GM23338 (cell line): Measurements from ENCODE around the gene PPP1CB.

ENCODE experiments used
- JUNB ChIP-seq: IDR thresholded peaks from one replicate; pipeline ENCODE4 v1.6.1; 2016; ENCODE audit warnings: antibody characterized with exemption; ENCODE audit not compliant: unreplicated experiment
- POLR2AphosphoS5 ChIP-seq: IDR thresholded peaks from 2 replicates; pipeline ENCODE4 v1.6.1; 2016; ENCODE audit warnings: antibody characterized with exemption, low read depth
- TF ChIP-seq, protein P1 (sequence below), 2 experiments: fragments of 200-600 bp in 1 of 2; sonication (generic) in 1 of 2; conservative IDR thresholded peaks; 2 replicates each; pipeline versions ENCODE4 v1.5.1 to v1.6.1; 2016 to 2017; ENCODE audit warnings: antibody characterized with exemption in 2 of 2, low read depth in 2 of 2, mild to moderate bottlenecking in 2 of 2, moderate library complexity in 1 of 2

DNA sequence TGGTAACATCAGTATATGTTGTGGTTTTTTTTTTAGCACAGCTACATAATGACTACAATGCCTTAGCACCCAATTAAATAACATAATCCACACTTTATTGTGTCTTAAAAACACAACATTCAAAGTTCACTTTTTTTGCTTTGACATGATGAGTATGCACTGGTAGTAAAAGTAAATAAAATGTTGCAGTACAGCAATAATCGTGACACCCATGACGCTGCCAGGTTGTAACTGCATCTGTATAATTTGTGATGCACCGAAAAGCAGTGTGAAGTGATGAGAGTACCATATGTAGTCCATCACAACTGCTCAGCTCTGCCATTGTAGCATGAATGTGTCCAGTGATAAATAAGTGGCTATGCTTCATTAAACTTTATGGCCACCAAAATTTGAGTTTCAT, 15.7 kb downstream of the PPP1CB start:
- TF ChIP-seq, protein P1, sequence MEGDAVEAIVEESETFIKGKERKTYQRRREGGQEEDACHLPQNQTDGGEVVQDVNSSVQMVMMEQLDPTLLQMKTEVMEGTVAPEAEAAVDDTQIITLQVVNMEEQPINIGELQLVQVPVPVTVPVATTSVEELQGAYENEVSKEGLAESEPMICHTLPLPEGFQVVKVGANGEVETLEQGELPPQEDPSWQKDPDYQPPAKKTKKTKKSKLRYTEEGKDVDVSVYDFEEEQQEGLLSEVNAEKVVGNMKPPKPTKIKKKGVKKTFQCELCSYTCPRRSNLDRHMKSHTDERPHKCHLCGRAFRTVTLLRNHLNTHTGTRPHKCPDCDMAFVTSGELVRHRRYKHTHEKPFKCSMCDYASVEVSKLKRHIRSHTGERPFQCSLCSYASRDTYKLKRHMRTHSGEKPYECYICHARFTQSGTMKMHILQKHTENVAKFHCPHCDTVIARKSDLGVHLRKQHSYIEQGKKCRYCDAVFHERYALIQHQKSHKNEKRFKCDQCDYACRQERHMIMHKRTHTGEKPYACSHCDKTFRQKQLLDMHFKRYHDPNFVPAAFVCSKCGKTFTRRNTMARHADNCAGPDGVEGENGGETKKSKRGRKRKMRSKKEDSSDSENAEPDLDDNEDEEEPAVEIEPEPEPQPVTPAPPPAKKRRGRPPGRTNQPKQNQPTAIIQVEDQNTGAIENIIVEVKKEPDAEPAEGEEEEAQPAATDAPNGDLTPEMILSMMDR (conservative IDR thresholded peaks at IDR 0.05; ENCODE audit: low read depth in 2 of 2) = no peak
- TF ChIP-seq POLR2AphosphoS5 (no peak), JUNB (no peak)
